Transverse colon (tissue), 4 donors: Measurements from ENCODE around the gene CLBA1. TPM values are rescaled to one million over a fixed set of nuclear protein-coding genes. Genes with fewer than 3 reads are reported as not detected.
A peak's percentile ranks its signal among the peaks of the same experiment; 100 is the strongest.

Source experiments
- DNase-seq: peaks from one replicate; pipeline ENCODE4 v3.0.0-alpha.2; 2019
- H3K27ac ChIP-seq, 4 donors: fragments of 200-600 bp; sonication (generic); 2 replicates each; pipeline ENCODE4 v1.5.1; 2016 to 2018; ENCODE audit warnings: inconsistent platforms in 4 of 4
- H3K27me3 ChIP-seq: fragments of 200-600 bp; sonication (generic); 2 replicates; pipeline ENCODE4 v1.5.1; 2017; ENCODE audit warnings: inconsistent platforms
- H3K36me3 ChIP-seq, 4 donors: fragments of 200-600 bp; sonication (generic); 2 replicates each; pipeline ENCODE4 v1.5.1; 2017 to 2019; ENCODE audit warnings: inconsistent platforms in 4 of 4
- H3K4me1 ChIP-seq, 4 donors: fragments of 200-600 bp; sonication (generic); 2 replicates each; pipeline ENCODE4 v1.5.1; 2017 to 2020; ENCODE audit warnings: inconsistent platforms in 4 of 4
- H3K4me3 ChIP-seq, 4 donors: fragments of 200-600 bp; sonication (generic); 1 replicate in 1 of 4; 2 replicates in 3 of 4; pipeline versions ENCODE4 v1.5.1 to v1.6.1; 2017 to 2019; ENCODE audit warnings: inconsistent platforms in 4 of 4
- H3K9me3 ChIP-seq, 2 donors: fragments of 200-600 bp; sonication (generic); 2 replicates each; pipeline ENCODE4 v1.5.1; 2017 to 2019; ENCODE audit warnings: inconsistent platforms in 2 of 2
- CTCF ChIP-seq, 5 experiments: fragments of 200-600 bp in 3 of 5; fragments of 450-650 bp in 2 of 5; sonication (generic) in 3 of 5; IDR thresholded peaks; 1 replicate in 2 of 5; 2 replicates in 3 of 5; pipeline ENCODE4 v1.5.1; 2016 to 2017; ENCODE audit warnings: antibody characterized with exemption in 5 of 5, inconsistent platforms in 3 of 5, mild to moderate bottlenecking in 2 of 5, moderate library complexity in 1 of 5
- EP300 ChIP-seq: sonication (generic); formaldehyde crosslinking; IDR thresholded peaks from one replicate; pipeline ENCODE4 v1.6.1; 2017; ENCODE audit warnings: antibody characterized with exemption, low read depth
- POLR2A ChIP-seq: fragments of 450-650 bp; IDR thresholded peaks from one replicate; pipeline ENCODE4 v1.6.1; 2016; ENCODE audit warnings: antibody characterized with exemption, mild to moderate bottlenecking, moderate library complexity
- POLR2AphosphoS5 ChIP-seq, 3 donors: sonication (generic); formaldehyde crosslinking; IDR thresholded peaks; one replicate each; pipeline ENCODE4 v1.6.1; 2016; ENCODE audit warnings: antibody characterized with exemption in 3 of 3
- WGBS, 2 donors: methylation state at CpG; one replicate each; pipeline ENCODE4 v1.1.5; 2018; ENCODE audit warnings: low coverage in 1 of 2; 5-methylcytosine and 5-hydroxymethylcytosine counted together
- in situ Hi-C, 4 donors: fragments of 200-750 bp; cut with MboI; loops; one replicate each; pipeline versions ENCODE4 v1.15.0 to v1.15.1; 2017; ENCODE audit warnings: low sequenced_read_pairs in 3 of 4, low pct_ligation_motif_present in 1 of 4, low pct_unique_long_range_greater_than_20kb in 1 of 4
- intact Hi-C: fragments of 100-400 bp; cut with DNase I; formaldehyde crosslinking; loops from one replicate; pipeline ENCODE4 v1.15.1; 2023; ENCODE audit warnings: low total_unique reads
- total RNA-seq, 4 donors: library from RNA; depleted of rRNA; stranded (reverse); fragments of >200 nt; gene quantifications; one replicate each; pipeline ENCODE4 v1.1.0, GENCODE V29; 2016

Gene CLBA1
- total RNA-seq, 4 donors from 2014 or later, result 0.40 to 6.7 (median 5.3) TPM

GRCh38 chr14:104968153-104968527 is 17.4 kb upstream of the CLBA1 start:
- peak overlapping the region; percentile 13 to 37 (median 20) for H3K4me3 ChIP-seq

GRCh38 chr14:104968541-104969401 is 16.8 kb upstream of the CLBA1 start:
- TF ChIP-seq EP300, result no peak
- TF ChIP-seq CTCF (IDR thresholded peaks at IDR 0.05), result peak in 2 of 5 experiments; percentile 15 to 17
- TF ChIP-seq POLR2AphosphoS5 (IDR thresholded peaks at IDR 0.05), result no peak
- 59% methylated on average over 18 of the region's 21 CpGs; no CpG with 5 or more reads in 1 of the 2 donors for WGBS, 2 donors
- intact Hi-C loops, result no loop called here
- H3K27me3 ChIP-seq, result peaks cover 30% of the 10 kb centered on the region
- in situ Hi-C loops, result no loop called here
- peak overlapping the region in 2 of 4 donors; percentile 22 to 37 for H3K4me3 ChIP-seq
- H3K4me1 ChIP-seq, result peaks cover 30 to 59% (median 47%) of the 10 kb centered on the region in 4 donors
- H3K36me3 ChIP-seq, result no peaks in the 10 kb centered on the region
- DNase-seq, result no peak
- H3K27ac ChIP-seq, result peak overlapping the region; percentile 80 to 92 (median 88)
- no peaks in the 10 kb centered on the region for H3K9me3 ChIP-seq

More at GRCh38 chr14:104968153-104968527, 17.4 kb upstream of the CLBA1 start:
- intact Hi-C loops, result no loop called here
- WGBS, 2 donors, result 5% methylated on average over 6 of the region's 12 CpGs; no CpG with 5 or more reads in 1 of the 2 donors
- TF ChIP-seq POLR2AphosphoS5 (IDR thresholded peaks at IDR 0.05) (peak in 1 of 3 donors; percentile 10), EP300 (no peak), CTCF (IDR thresholded peaks at IDR 0.05) (no peak)
- Histone ChIP-seq H3K36me3 (no peaks in the 10 kb centered on the region), H3K4me1 (peaks cover 25 to 53% (median 41%) of the 10 kb centered on the region in 4 donors), H3K9me3 (no peaks in the 10 kb centered on the region), H3K27me3 (peaks cover 30% of the 10 kb centered on the region), H3K27ac (peak overlapping the region; percentile 80 to 92 (median 88))
- peak; percentile 65 for DNase-seq
- in situ Hi-C loops, result no loop called here

- peak overlapping the region; percentile 80 to 92 (median 88) for H3K27ac ChIP-seq
- peaks cover 40 to 69% (median 56%) of the 10 kb centered on the region in 4 donors for H3K4me1 ChIP-seq
- in situ Hi-C loops (loop anchor here in 2 of 4 donors (5.0 to 10.0 kb wide), 2 partner anchors 73 to 75 kb away; no protein-coding TSS in a partner anchor), intact Hi-C loops (no loop called here)
- H3K4me3 ChIP-seq, result peak overlapping the region; percentile 24 to 32 (median 30)
- WGBS, 2 donors, result 86% methylated on average over 8 of the region's 10 CpGs; no CpG with 5 or more reads in 1 of the 2 donors
- TF ChIP-seq CTCF (IDR thresholded peaks at IDR 0.05) (no peak), EP300 (no peak), POLR2A (no peak), POLR2AphosphoS5 (IDR thresholded peaks at IDR 0.05) (no peak)
- no peaks in the 10 kb centered on the region for H3K9me3 ChIP-seq
- no peak for DNase-seq
- peaks cover 37% of the 10 kb centered on the region for H3K27me3 ChIP-seq
- H3K36me3 ChIP-seq, result no peaks in the 10 kb centered on the region
Measured at GRCh38 chr14:104969741-104970230, 15.8 kb upstream of the CLBA1 start.
